H9 (cell line): ENCODE measurements around the gene DOCK9. TPM values are rescaled to one million over a fixed set of nuclear protein-coding genes. Genes with fewer than 3 reads are reported as not detected.

Experiments used
- DNase-seq: peaks from one replicate; pipeline ENCODE4 v3.0.0-alpha.2; 2017
- H2AFZ ChIP-seq: one replicate; pipeline ENCODE4 v1.6.1; 2013; ENCODE audit warnings: mild to moderate bottlenecking, low read length, control low read depth, moderate library complexity
- H2AK5ac ChIP-seq: 2 replicates; pipeline ENCODE4 v1.6.1; 2013; ENCODE audit warnings: low read length, control low read depth, mixed read lengths; ENCODE audit not compliant: insufficient read length
- H2BK120ac ChIP-seq: one replicate; pipeline ENCODE4 v1.6.1; 2013; ENCODE audit warnings: low read depth, mild to moderate bottlenecking, low read length, control low read depth, inconsistent platforms; ENCODE audit not compliant: poor library complexity, severe bottlenecking
- H2BK12ac ChIP-seq: 2 replicates; pipeline ENCODE4 v1.6.1; 2013; ENCODE audit warnings: low read length, control low read depth, mixed read lengths, low read depth; ENCODE audit not compliant: insufficient read length
- H2BK15ac ChIP-seq: 2 replicates; pipeline ENCODE4 v1.6.1; 2013; ENCODE audit warnings: low read depth, low read length, control low read depth
- H2BK20ac ChIP-seq: one replicate; pipeline ENCODE4 v1.6.1; 2013; ENCODE audit warnings: low read depth, mild to moderate bottlenecking, low read length, control low read depth, inconsistent platforms; ENCODE audit not compliant: poor library complexity, severe bottlenecking
- H2BK5ac ChIP-seq: 2 replicates; pipeline ENCODE4 v1.6.1; 2013; ENCODE audit warnings: low read length, control low read depth, mixed read lengths; ENCODE audit not compliant: insufficient read length
- H3K14ac ChIP-seq: 2 replicates; pipeline ENCODE4 v1.6.1; 2013; ENCODE audit warnings: low read length, control low read depth; ENCODE audit not compliant: insufficient read depth
- H3K18ac ChIP-seq: 2 replicates; pipeline ENCODE4 v1.6.1; 2013; ENCODE audit warnings: low read depth, mild to moderate bottlenecking, mixed read lengths, low read length, control low read depth; ENCODE audit not compliant: insufficient read length
- H3K23ac ChIP-seq: 2 replicates; pipeline ENCODE4 v1.6.1; 2013; ENCODE audit warnings: low read length, control low read depth, mixed read lengths, low read depth; ENCODE audit not compliant: insufficient read length
- H3K23me2 ChIP-seq: 2 replicates; pipeline ENCODE4 v1.6.1; 2013; ENCODE audit warnings: low read depth, mild to moderate bottlenecking, mixed read lengths, low read length, control low read depth; ENCODE audit not compliant: insufficient read length, poor library complexity, severe bottlenecking
- H3K27ac ChIP-seq: 2 replicates; pipeline ENCODE4 v1.5.1; 2013; ENCODE audit warnings: low read length, control low read depth, mixed read lengths, low read depth; ENCODE audit not compliant: insufficient read length
- H3K27me3 ChIP-seq: 2 replicates; pipeline ENCODE4 v1.6.1; 2013; ENCODE audit warnings: low read length, control low read depth, inconsistent platforms; ENCODE audit not compliant: insufficient read depth
- H3K4ac ChIP-seq: 2 replicates; pipeline ENCODE4 v1.6.1; 2013; ENCODE audit warnings: low read depth, mild to moderate bottlenecking, control low read depth, inconsistent platforms, low read length, moderate library complexity
- H3K4me1 ChIP-seq: 2 replicates; pipeline ENCODE4 v1.6.1; 2013; ENCODE audit warnings: low read length, control low read depth, inconsistent platforms; ENCODE audit not compliant: insufficient read depth
- H3K4me2 ChIP-seq: 2 replicates; pipeline ENCODE4 v1.6.1; 2013; ENCODE audit warnings: low read length, control low read depth, mixed read lengths; ENCODE audit not compliant: insufficient read length, insufficient read depth
- H3K56ac ChIP-seq: 2 replicates; pipeline ENCODE4 v1.6.1; 2013; ENCODE audit warnings: low read depth, mild to moderate bottlenecking, mixed read lengths, low read length, control low read depth; ENCODE audit not compliant: insufficient read length
- H3K79me1 ChIP-seq: 2 replicates; pipeline ENCODE4 v1.6.1; 2013; ENCODE audit warnings: low read depth, mild to moderate bottlenecking, moderate library complexity, low read length, control low read depth, inconsistent platforms; ENCODE audit not compliant: insufficient read depth, poor library complexity, severe bottlenecking
- H3K79me2 ChIP-seq: 2 replicates; pipeline ENCODE4 v1.6.1; 2013; ENCODE audit warnings: low read length, control low read depth, inconsistent platforms; ENCODE audit not compliant: insufficient read depth
- H3K9ac ChIP-seq: 2 replicates; pipeline ENCODE4 v1.6.1; 2013; ENCODE audit warnings: low read length, control low read depth, mixed read lengths; ENCODE audit not compliant: insufficient read length; ENCODE audit errors: extremely low read depth
- H3K9me3 ChIP-seq: one replicate; pipeline ENCODE4 v1.6.1; 2013; ENCODE audit warnings: low read depth, low read length, inconsistent platforms; ENCODE audit not compliant: control insufficient read depth
- H3T11ph ChIP-seq: one replicate; pipeline ENCODE4 v1.6.1; 2013; ENCODE audit warnings: mild to moderate bottlenecking, low read length, control low read depth, inconsistent platforms
- H4K20me1 ChIP-seq: one replicate; pipeline ENCODE4 v1.6.1; 2013; ENCODE audit not compliant: control insufficient read depth, insufficient read length, insufficient read depth
- H4K5ac ChIP-seq: 2 replicates; pipeline ENCODE4 v1.6.1; 2013; ENCODE audit warnings: low read depth, mild to moderate bottlenecking, mixed read lengths, low read length, control low read depth; ENCODE audit not compliant: insufficient read length
- H4K8ac ChIP-seq: replicated peaks from 2 replicates; pipeline ENCODE4 v1.6.1; 2013; ENCODE audit warnings: low read length, control low read depth, mixed read lengths, low read depth; ENCODE audit not compliant: insufficient read length
- H4K91ac ChIP-seq: 2 replicates; pipeline ENCODE4 v1.6.1; 2013; ENCODE audit warnings: low read depth, mild to moderate bottlenecking, moderate library complexity, mixed read lengths, low read length, control low read depth; ENCODE audit not compliant: insufficient read length
- H3K27ac Mint-ChIP-seq, 3 experiments: 2 replicates in 2 of 3; 3 replicates in 1 of 3; pipeline ENCODE4 v1.8.0; 2020 to 2021; ENCODE audit warnings: mixed read lengths in 3 of 3, mild to moderate bottlenecking in 1 of 3, moderate library complexity in 1 of 3
- H3K27me3 Mint-ChIP-seq: 2 replicates; pipeline ENCODE4 v1.8.0; 2021; ENCODE audit warnings: low read depth, mild to moderate bottlenecking, moderate library complexity, mixed read lengths
- H3K36me3 Mint-ChIP-seq, 3 experiments: 2 replicates in 2 of 3; 3 replicates in 1 of 3; pipeline ENCODE4 v1.8.0; 2020 to 2021; ENCODE audit warnings: low read depth in 3 of 3, mixed read lengths in 3 of 3; ENCODE audit not compliant: insufficient read depth in 1 of 3
- H3K4me1 Mint-ChIP-seq, 2 experiments: 2 replicates each; pipeline ENCODE4 v1.8.0; 2020; ENCODE audit warnings: mixed read lengths in 2 of 2
- H3K4me3 Mint-ChIP-seq, 2 experiments: 2 replicates in 1 of 2; 3 replicates in 1 of 2; pipeline ENCODE4 v1.8.0; 2020 to 2021; ENCODE audit warnings: mild to moderate bottlenecking in 2 of 2, mixed read lengths in 2 of 2, moderate library complexity in 1 of 2
- H3K9me3 Mint-ChIP-seq, 2 experiments: 2 replicates in 1 of 2; 3 replicates in 1 of 2; pipeline ENCODE4 v1.8.0; 2020; ENCODE audit warnings: mild to moderate bottlenecking in 2 of 2, mixed read lengths in 2 of 2, moderate library complexity in 1 of 2
- WGBS: extraction: QIAGEN DNeasy Blood & Tissue Kit; methylation state at CpG from one replicate; pipeline ENCODE4 v1.1.7; 2013; ENCODE audit warnings: missing lambda C conversion rate, low lambda C conversion rate, mixed read lengths; ENCODE audit not compliant: insufficient read length; ENCODE audit errors: extremely low coverage; 5-methylcytosine and 5-hydroxymethylcytosine counted together
- total RNA-seq: library from RNA; stranded (reverse); gene quantifications from 2 replicates; pipeline ENCODE4 v1.2.1, GENCODE V29; 2021
- TF ChIP-seq, protein P1 (sequence below): fragments of 200-600 bp; sonication (generic); conservative IDR thresholded peaks from 3 replicates; pipeline ENCODE4 v1.8.0; 2021; ENCODE audit warnings: antibody characterized with exemption, mild to moderate bottlenecking

DOCK9 gene
- total RNA-seq, 1 experiment from 2014 or later = 23.0 TPM

DNA sequence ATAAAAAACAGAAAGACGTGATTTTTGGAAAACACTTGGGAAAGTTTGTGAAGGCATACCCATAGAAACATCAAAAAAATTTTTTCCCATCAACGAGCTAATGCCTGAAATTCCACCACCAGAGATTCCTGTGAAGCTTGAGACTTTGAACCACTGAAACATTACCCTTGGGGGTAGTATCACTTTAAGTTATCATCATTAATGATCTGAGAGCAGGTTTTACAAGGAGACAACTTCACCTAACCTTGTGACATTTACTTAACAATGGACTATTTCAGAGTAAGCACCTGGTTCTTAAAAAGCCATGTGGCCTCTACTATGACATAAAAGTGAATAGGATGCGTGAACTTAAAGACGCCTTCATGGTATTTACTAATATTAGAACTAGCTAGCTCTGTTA lies 51.9 kb downstream of the DOCK9 start:
- no peak overlapping the region for H3K27ac Mint-ChIP-seq
- Histone ChIP-seq H3K23me2 (no peaks in the 10 kb centered on the region), H3K4me1 (peaks cover 5% of the 10 kb centered on the region; the same call in 1 of the 2 replicates), H4K91ac (no peak overlapping the region), H3K56ac (no peak overlapping the region), H3K27me3 (no peaks in the 10 kb centered on the region), H3K79me2 (no peaks in the 10 kb centered on the region), H3K27ac (no peak overlapping the region), H3K9me3 (no peaks in the 10 kb centered on the region), H3K14ac (no peak overlapping the region), H3K23ac (no peak overlapping the region), H4K20me1 (no peaks in the 10 kb centered on the region), H3K4ac (no peak overlapping the region), H2AK5ac (no peak overlapping the region), H2BK12ac (no peak overlapping the region), H2BK5ac (no peak overlapping the region), H4K5ac (no peak overlapping the region), H4K8ac (no peak overlapping the region), H2BK120ac (no peak overlapping the region), H3K79me1 (no peaks in the 10 kb centered on the region), H2BK20ac (no peak overlapping the region), H3K4me2 (no peak overlapping the region), H3T11ph (no peak overlapping the region), H3K18ac (no peak overlapping the region), H2AFZ (no peak overlapping the region), H2BK15ac (no peak overlapping the region), H3K9ac (no peak overlapping the region)
- no CpG with 5 or more reads among the region's 4 CpGs for WGBS
- H3K36me3 Mint-ChIP-seq = no peaks in the 10 kb centered on the region; a peak in 2 of 7 replicates
- H3K4me3 Mint-ChIP-seq = no peak overlapping the region
- DNase-seq = no peak
- H3K4me1 Mint-ChIP-seq = peaks cover 41 to 47% of the 10 kb centered on the region in 2 experiments
- H3K9me3 Mint-ChIP-seq = no peaks in the 10 kb centered on the region
- TF ChIP-seq, protein P1, sequence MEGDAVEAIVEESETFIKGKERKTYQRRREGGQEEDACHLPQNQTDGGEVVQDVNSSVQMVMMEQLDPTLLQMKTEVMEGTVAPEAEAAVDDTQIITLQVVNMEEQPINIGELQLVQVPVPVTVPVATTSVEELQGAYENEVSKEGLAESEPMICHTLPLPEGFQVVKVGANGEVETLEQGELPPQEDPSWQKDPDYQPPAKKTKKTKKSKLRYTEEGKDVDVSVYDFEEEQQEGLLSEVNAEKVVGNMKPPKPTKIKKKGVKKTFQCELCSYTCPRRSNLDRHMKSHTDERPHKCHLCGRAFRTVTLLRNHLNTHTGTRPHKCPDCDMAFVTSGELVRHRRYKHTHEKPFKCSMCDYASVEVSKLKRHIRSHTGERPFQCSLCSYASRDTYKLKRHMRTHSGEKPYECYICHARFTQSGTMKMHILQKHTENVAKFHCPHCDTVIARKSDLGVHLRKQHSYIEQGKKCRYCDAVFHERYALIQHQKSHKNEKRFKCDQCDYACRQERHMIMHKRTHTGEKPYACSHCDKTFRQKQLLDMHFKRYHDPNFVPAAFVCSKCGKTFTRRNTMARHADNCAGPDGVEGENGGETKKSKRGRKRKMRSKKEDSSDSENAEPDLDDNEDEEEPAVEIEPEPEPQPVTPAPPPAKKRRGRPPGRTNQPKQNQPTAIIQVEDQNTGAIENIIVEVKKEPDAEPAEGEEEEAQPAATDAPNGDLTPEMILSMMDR = no peak
- H3K27me3 Mint-ChIP-seq = no peaks in the 10 kb centered on the region
